NK-92 (cell line): ENCODE data around the gene MRPS34.

Source experiments
- DNase-seq: peaks from one replicate; lab custom pipeline; 2025; ENCODE audit not compliant: unreplicated experiment; lab: John Stamatoyannopoulos, UW

MRPS34 gene

DNA sequence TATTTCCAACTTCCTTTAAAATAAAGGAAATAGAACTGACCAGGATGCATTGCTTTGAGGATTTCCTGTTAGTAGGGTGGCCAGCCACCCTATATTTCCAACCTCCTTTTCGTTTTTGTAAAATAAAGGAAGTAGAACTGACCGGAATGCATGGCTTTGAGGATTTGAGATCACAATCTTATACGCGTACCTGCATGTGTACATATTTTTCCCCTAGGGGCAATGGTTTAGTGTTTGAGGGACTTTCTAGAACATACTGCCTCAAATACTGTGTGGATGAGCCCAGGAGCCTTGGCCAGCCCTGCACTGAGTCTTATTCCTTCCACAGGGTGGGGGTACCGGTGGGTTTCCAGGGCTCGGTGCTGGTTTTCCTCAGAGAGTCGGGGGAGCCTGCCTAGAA is 41.3 kb downstream of the MRPS34 start:
- DNase-seq = no peak

DNA sequence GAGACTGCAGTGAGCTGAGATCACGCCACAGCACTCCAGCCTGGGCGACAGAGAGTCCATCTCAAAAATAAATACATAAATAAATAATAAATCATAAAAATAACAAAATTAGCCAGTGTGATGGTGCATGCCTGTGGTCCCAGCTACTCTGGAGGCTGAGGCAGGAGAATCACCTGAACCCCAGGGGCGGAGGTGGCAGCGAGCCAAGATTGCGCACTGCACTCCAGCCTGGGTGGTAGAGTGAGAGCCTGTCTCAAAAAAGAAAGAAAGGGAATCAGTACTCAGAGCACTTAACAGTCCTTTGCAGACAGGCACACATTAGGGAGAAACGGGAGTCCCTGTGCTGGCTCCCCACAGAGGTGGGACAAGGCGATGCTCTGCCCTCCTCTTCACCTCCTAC is 41.9 kb downstream of the MRPS34 start:
- DNase-seq = no peak

DNA sequence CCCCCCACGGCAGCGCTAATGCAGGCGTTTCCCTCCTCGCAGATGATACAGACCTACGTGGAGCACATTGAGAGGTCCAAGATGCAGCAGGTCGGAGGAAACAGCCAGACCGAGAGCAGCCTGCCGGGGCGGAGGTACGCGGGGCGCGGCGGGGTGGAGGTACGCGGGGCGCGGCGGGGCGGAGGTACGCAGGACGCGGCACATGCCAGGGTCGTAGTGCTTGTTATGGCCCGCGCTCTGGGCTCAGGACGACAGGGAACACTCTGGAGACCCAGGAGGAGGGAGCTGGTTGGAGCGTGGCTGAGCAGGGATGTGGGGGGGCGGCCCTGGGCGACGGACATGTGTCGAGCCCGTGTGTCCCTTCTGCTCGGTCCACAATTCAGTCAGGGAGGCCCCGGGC is 43.5 kb downstream of the MRPS34 start:
- DNase-seq = no peak

DNA sequence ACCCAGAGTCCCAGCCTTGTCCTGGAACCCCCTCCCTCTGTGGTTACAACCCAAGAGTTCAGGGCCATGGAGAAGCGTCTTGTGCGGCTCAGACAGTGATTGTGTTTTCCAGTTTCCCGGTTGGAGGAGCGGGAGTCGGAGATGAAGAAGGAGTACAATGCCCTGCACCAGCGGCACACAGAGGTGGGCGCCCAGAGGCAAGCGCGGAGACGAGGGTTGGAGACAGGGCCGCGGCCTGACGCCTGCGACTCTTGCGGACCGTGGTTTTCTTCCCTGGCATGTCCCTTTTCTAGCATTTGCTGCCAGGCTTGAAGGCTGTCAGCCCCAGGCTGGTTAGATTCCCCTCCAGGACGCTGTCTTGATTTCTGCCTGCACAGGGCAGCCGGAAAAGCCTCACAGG is 43.9 kb downstream of the MRPS34 start:
- DNase-seq = no peak

DNA sequence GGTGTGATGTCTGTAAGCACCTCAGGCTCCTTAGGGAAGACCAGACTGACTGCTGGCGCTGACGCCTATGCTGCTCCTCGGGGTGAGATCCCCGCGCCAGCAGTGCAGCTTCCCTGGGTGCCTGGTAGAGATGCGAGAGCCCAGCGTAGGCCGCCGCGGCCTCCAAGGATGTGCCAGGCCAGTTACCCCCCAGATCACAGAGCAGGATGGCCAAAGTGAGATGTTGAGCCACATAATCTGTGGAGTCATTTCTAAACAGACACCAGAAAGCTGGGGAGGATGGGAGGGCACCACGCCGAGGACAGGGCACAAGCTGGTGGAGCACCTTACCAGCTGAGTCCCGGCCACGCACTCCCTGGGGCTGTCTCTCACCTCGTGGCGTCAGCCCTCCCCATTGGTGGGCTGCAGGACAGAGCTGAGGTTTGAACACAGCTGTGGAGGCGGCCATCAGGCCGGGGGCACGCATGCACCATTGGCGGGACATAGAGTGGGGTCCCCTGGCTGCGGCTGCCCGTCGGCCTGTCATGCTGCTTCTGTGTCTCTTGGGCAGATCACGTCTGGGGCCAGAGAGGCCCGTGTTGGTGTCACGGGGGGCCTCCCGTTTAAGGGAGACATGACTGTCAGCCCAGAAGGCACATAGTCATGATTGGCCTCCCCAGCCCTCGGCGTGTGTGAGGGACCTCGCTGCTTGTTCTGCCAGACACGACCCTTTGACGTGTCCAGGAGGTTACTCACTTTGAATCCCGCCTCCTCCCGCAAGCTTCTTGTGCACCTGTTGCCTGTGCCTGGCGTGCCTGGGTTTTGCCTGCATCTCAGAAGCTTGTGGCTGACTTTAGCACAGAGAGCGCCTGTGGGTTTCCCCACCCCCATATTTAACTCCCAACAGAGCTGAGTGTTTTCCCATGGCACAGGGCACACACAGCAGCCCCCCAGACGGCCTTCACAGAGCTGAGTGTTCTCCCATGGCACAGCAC is 45.0 kb downstream of the MRPS34 start:
- DNase-seq = no peak

DNA sequence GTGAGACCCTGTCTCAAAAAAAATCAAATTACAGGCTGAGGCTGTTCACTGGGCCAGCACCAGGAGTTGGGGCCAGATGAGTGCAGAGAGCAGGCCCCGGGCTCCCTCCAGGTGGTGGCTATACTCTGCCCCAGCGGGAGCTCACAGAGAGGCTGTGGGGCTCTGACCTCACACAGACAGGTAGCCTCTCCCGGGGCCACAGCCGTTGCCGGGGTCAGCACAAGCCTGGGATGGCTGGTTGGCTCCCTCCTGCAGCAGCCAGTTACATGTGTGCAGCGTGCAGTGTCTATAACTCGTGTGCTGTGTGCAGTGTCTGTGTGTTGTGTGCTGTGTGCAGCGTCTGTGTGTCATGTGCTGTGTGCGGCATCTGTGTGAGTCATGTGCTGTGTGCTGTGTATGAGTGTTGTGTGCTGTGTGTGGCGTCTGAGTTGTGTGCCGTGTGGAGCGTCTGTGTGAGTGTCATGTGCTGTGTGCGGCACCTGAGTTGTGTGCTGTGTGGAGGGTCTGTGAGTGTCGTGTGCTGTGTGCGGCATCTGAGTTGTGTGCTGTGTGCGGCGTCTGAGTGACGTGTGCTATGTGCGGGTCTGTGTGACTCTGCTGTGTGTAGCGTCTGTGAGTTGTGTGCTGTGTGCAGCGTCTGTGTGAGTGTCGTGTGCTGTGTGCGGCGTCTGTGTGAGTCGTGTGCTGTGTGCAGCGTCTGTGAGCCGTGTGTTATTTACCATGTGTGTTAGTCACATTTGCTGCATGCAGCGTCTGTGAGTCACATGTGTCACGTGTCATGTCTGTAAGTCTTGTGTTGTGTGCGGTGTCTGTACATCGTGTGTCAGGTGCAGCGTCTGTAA is 46.1 kb downstream of the MRPS34 start:
- DNase-seq = no peak

DNA sequence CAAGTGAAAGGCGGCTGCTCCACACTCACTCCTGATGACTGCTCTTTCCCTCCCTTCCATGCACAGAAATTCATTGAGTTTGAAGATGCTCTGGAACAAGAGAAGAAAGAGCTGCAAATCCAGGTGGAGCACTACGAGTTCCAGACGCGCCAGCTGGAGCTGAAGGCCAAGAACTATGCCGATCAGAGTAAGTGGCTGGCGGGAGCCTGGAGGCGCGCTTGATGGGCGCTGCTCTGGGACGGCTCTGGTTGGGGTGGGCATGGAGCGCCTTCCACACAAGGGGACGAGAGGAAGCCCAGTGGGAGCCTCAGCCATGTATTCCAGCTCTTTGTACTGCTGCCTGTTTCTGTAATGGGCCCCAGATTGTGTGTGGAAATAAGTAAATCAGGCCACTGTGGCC is 48.4 kb downstream of the MRPS34 start:
- no peak for DNase-seq

DNA sequence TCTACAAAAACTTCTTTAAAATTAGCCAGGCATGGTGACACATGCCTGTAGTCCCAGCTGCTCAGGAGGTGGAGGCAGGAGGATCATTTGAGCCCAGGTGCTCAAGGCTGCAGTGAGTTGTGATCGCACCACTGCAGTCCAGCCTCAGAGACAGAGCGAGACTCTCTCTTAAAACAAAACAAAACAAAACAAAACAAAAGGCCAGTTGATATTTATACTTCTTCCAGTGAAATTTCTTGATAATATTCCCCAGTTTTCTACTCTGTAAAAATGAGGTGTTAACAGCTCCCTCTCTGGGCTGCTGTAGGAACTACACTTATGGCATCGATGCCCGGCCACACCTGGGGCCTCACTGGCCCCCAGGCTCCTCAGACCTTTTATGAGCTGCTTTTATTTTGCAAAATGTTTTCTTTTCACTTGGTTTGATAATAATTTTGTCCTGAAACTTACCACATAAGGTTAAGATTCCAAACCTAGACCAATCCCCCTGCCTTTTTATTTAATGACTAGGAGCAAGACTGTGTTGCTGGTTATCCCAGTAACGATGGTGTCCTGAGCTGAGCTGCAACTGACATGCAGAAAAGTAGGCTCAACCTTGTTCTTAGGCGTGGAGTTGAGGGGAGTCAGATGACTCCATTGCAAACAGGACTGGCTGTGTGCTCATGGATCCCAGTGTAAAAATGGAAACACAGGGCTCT is 49.3 kb downstream of the MRPS34 start:
- DNase-seq = no peak
